H9 (cell line): ENCODE data around the gene PLK1. TPM values are rescaled to one million over a fixed set of nuclear protein-coding genes. Genes with fewer than 3 reads are reported as not detected.

Experiments used
- DNase-seq: peaks from one replicate; pipeline ENCODE4 v3.0.0-alpha.2; 2017
- H2AFZ ChIP-seq: one replicate; pipeline ENCODE4 v1.6.1; 2013; ENCODE audit warnings: mild to moderate bottlenecking, low read length, control low read depth, moderate library complexity
- H2AK5ac ChIP-seq: 2 replicates; pipeline ENCODE4 v1.6.1; 2013; ENCODE audit warnings: low read length, control low read depth, mixed read lengths; ENCODE audit not compliant: insufficient read length
- H2BK120ac ChIP-seq: one replicate; pipeline ENCODE4 v1.6.1; 2013; ENCODE audit warnings: low read depth, mild to moderate bottlenecking, low read length, control low read depth, inconsistent platforms; ENCODE audit not compliant: poor library complexity, severe bottlenecking
- H2BK12ac ChIP-seq: 2 replicates; pipeline ENCODE4 v1.6.1; 2013; ENCODE audit warnings: low read length, control low read depth, mixed read lengths, low read depth; ENCODE audit not compliant: insufficient read length
- H2BK15ac ChIP-seq: 2 replicates; pipeline ENCODE4 v1.6.1; 2013; ENCODE audit warnings: low read depth, low read length, control low read depth
- H2BK20ac ChIP-seq: one replicate; pipeline ENCODE4 v1.6.1; 2013; ENCODE audit warnings: low read depth, mild to moderate bottlenecking, low read length, control low read depth, inconsistent platforms; ENCODE audit not compliant: poor library complexity, severe bottlenecking
- H2BK5ac ChIP-seq: 2 replicates; pipeline ENCODE4 v1.6.1; 2013; ENCODE audit warnings: low read length, control low read depth, mixed read lengths; ENCODE audit not compliant: insufficient read length
- H3K14ac ChIP-seq: 2 replicates; pipeline ENCODE4 v1.6.1; 2013; ENCODE audit warnings: low read length, control low read depth; ENCODE audit not compliant: insufficient read depth
- H3K18ac ChIP-seq: 2 replicates; pipeline ENCODE4 v1.6.1; 2013; ENCODE audit warnings: low read depth, mild to moderate bottlenecking, mixed read lengths, low read length, control low read depth; ENCODE audit not compliant: insufficient read length
- H3K23ac ChIP-seq: 2 replicates; pipeline ENCODE4 v1.6.1; 2013; ENCODE audit warnings: low read length, control low read depth, mixed read lengths, low read depth; ENCODE audit not compliant: insufficient read length
- H3K23me2 ChIP-seq: 2 replicates; pipeline ENCODE4 v1.6.1; 2013; ENCODE audit warnings: low read depth, mild to moderate bottlenecking, mixed read lengths, low read length, control low read depth; ENCODE audit not compliant: insufficient read length, poor library complexity, severe bottlenecking
- H3K27ac ChIP-seq: 2 replicates; pipeline ENCODE4 v1.5.1; 2013; ENCODE audit warnings: low read length, control low read depth, mixed read lengths, low read depth; ENCODE audit not compliant: insufficient read length
- H3K27me3 ChIP-seq: 2 replicates; pipeline ENCODE4 v1.6.1; 2013; ENCODE audit warnings: low read length, control low read depth, inconsistent platforms; ENCODE audit not compliant: insufficient read depth
- H3K4ac ChIP-seq: 2 replicates; pipeline ENCODE4 v1.6.1; 2013; ENCODE audit warnings: low read depth, mild to moderate bottlenecking, control low read depth, inconsistent platforms, low read length, moderate library complexity
- H3K4me1 ChIP-seq: 2 replicates; pipeline ENCODE4 v1.6.1; 2013; ENCODE audit warnings: low read length, control low read depth, inconsistent platforms; ENCODE audit not compliant: insufficient read depth
- H3K4me2 ChIP-seq: 2 replicates; pipeline ENCODE4 v1.6.1; 2013; ENCODE audit warnings: low read length, control low read depth, mixed read lengths; ENCODE audit not compliant: insufficient read length, insufficient read depth
- H3K56ac ChIP-seq: 2 replicates; pipeline ENCODE4 v1.6.1; 2013; ENCODE audit warnings: low read depth, mild to moderate bottlenecking, mixed read lengths, low read length, control low read depth; ENCODE audit not compliant: insufficient read length
- H3K79me1 ChIP-seq: 2 replicates; pipeline ENCODE4 v1.6.1; 2013; ENCODE audit warnings: low read depth, mild to moderate bottlenecking, moderate library complexity, low read length, control low read depth, inconsistent platforms; ENCODE audit not compliant: insufficient read depth, poor library complexity, severe bottlenecking
- H3K79me2 ChIP-seq: 2 replicates; pipeline ENCODE4 v1.6.1; 2013; ENCODE audit warnings: low read length, control low read depth, inconsistent platforms; ENCODE audit not compliant: insufficient read depth
- H3K9ac ChIP-seq: 2 replicates; pipeline ENCODE4 v1.6.1; 2013; ENCODE audit warnings: low read length, control low read depth, mixed read lengths; ENCODE audit not compliant: insufficient read length; ENCODE audit errors: extremely low read depth
- H3K9me3 ChIP-seq: one replicate; pipeline ENCODE4 v1.6.1; 2013; ENCODE audit warnings: low read depth, low read length, inconsistent platforms; ENCODE audit not compliant: control insufficient read depth
- H3T11ph ChIP-seq: one replicate; pipeline ENCODE4 v1.6.1; 2013; ENCODE audit warnings: mild to moderate bottlenecking, low read length, control low read depth, inconsistent platforms
- H4K20me1 ChIP-seq: one replicate; pipeline ENCODE4 v1.6.1; 2013; ENCODE audit not compliant: control insufficient read depth, insufficient read length, insufficient read depth
- H4K5ac ChIP-seq: 2 replicates; pipeline ENCODE4 v1.6.1; 2013; ENCODE audit warnings: low read depth, mild to moderate bottlenecking, mixed read lengths, low read length, control low read depth; ENCODE audit not compliant: insufficient read length
- H4K8ac ChIP-seq: replicated peaks from 2 replicates; pipeline ENCODE4 v1.6.1; 2013; ENCODE audit warnings: low read length, control low read depth, mixed read lengths, low read depth; ENCODE audit not compliant: insufficient read length
- H4K91ac ChIP-seq: 2 replicates; pipeline ENCODE4 v1.6.1; 2013; ENCODE audit warnings: low read depth, mild to moderate bottlenecking, moderate library complexity, mixed read lengths, low read length, control low read depth; ENCODE audit not compliant: insufficient read length
- H3K27ac Mint-ChIP-seq, 3 experiments: 2 replicates in 2 of 3; 3 replicates in 1 of 3; pipeline ENCODE4 v1.8.0; 2020 to 2021; ENCODE audit warnings: mixed read lengths in 3 of 3, mild to moderate bottlenecking in 1 of 3, moderate library complexity in 1 of 3
- H3K27me3 Mint-ChIP-seq: 2 replicates; pipeline ENCODE4 v1.8.0; 2021; ENCODE audit warnings: low read depth, mild to moderate bottlenecking, moderate library complexity, mixed read lengths
- H3K36me3 Mint-ChIP-seq, 3 experiments: 2 replicates in 2 of 3; 3 replicates in 1 of 3; pipeline ENCODE4 v1.8.0; 2020 to 2021; ENCODE audit warnings: low read depth in 3 of 3, mixed read lengths in 3 of 3; ENCODE audit not compliant: insufficient read depth in 1 of 3
- H3K4me1 Mint-ChIP-seq, 2 experiments: 2 replicates each; pipeline ENCODE4 v1.8.0; 2020; ENCODE audit warnings: mixed read lengths in 2 of 2
- H3K4me3 Mint-ChIP-seq, 2 experiments: 2 replicates in 1 of 2; 3 replicates in 1 of 2; pipeline ENCODE4 v1.8.0; 2020 to 2021; ENCODE audit warnings: mild to moderate bottlenecking in 2 of 2, mixed read lengths in 2 of 2, moderate library complexity in 1 of 2
- H3K9me3 Mint-ChIP-seq, 2 experiments: 2 replicates in 1 of 2; 3 replicates in 1 of 2; pipeline ENCODE4 v1.8.0; 2020; ENCODE audit warnings: mild to moderate bottlenecking in 2 of 2, mixed read lengths in 2 of 2, moderate library complexity in 1 of 2
- CTCF ChIP-seq: fragments of 200-600 bp; sonication (generic); conservative IDR thresholded peaks from 3 replicates; pipeline ENCODE4 v1.8.0; 2021; ENCODE audit warnings: antibody characterized with exemption, mild to moderate bottlenecking
- WGBS: extraction: QIAGEN DNeasy Blood & Tissue Kit; methylation state at CpG from one replicate; pipeline ENCODE4 v1.1.7; 2013; ENCODE audit warnings: missing lambda C conversion rate, low lambda C conversion rate, mixed read lengths; ENCODE audit not compliant: insufficient read length; ENCODE audit errors: extremely low coverage; 5-methylcytosine and 5-hydroxymethylcytosine counted together
- total RNA-seq: library from RNA; stranded (reverse); gene quantifications from 2 replicates; pipeline ENCODE4 v1.2.1, GENCODE V29; 2021

Gene PLK1
- total RNA-seq, 1 experiment from 2014 or later: 140 TPM

- H2BK5ac ChIP-seq: no peak overlapping the region
- peak overlapping the region; percentile 100 for H3K4me3 Mint-ChIP-seq
- H3K9me3 ChIP-seq: no peaks in the 10 kb centered on the region
- H3K36me3 Mint-ChIP-seq: peaks cover 10 to 51% (median 42%) of the 10 kb centered on the region in 3 experiments; a peak in 6 of 7 replicates
- no peak overlapping the region for H4K8ac ChIP-seq
- H3K79me1 ChIP-seq: peaks cover 5% of the 10 kb centered on the region
- peak overlapping the region; percentile 29 for H3K27ac ChIP-seq
- no peak overlapping the region for H2BK12ac ChIP-seq
- H2BK20ac ChIP-seq: no peak overlapping the region
- H4K91ac ChIP-seq: no peak overlapping the region
- H3K56ac ChIP-seq: no peak overlapping the region
- H3K9ac ChIP-seq: peak overlapping the region; percentile 90
- peak overlapping the region; percentile 78 for H3K4me2 ChIP-seq
- H3K27me3 Mint-ChIP-seq: no peaks in the 10 kb centered on the region
- peak overlapping the region; percentile 45 for H3K18ac ChIP-seq
- H3K27me3 ChIP-seq: no peaks in the 10 kb centered on the region
- H3T11ph ChIP-seq: no peak overlapping the region
- peaks cover 4% of the 10 kb centered on the region for H3K23me2 ChIP-seq
- H2AFZ ChIP-seq: no peak overlapping the region
- no peak overlapping the region for H3K4ac ChIP-seq
- peaks cover 4% of the 10 kb centered on the region for H4K20me1 ChIP-seq
- H3K9me3 Mint-ChIP-seq: no peaks in the 10 kb centered on the region
- H3K23ac ChIP-seq: no peak overlapping the region
- no peak overlapping the region for H2AK5ac ChIP-seq
- H3K4me1 Mint-ChIP-seq: peaks cover 9 to 17% of the 10 kb centered on the region in 2 experiments
- no peak overlapping the region for H2BK15ac ChIP-seq
- peaks cover 1% of the 10 kb centered on the region; the same call in 1 of the 2 replicates for H3K79me2 ChIP-seq
- peak overlapping the region; percentile 92 to 98 (median 97) for H3K27ac Mint-ChIP-seq
- peak overlapping the region; percentile 35 for H4K5ac ChIP-seq
- H2BK120ac ChIP-seq: no peak overlapping the region
- H3K4me1 ChIP-seq: no peaks in the 10 kb centered on the region
- no peak for TF ChIP-seq CTCF
- WGBS: no CpG with 5 or more reads among the region's 8 CpGs
- no peak for DNase-seq
- peak overlapping the region; percentile 33; the same call in 1 of the 2 replicates for H3K14ac ChIP-seq
These were observed 38.1 kb upstream of the PLK1 start for GRCh38 chr16:23640615-23640930.
